PFSK-1 (cell line): ENCODE measurements around the gene DAB2.

Experiments
- FOXP2 ChIP-seq: optimal IDR thresholded peaks from 2 replicates; pipeline ENCODE3; 2011; ENCODE audit warnings: borderline replicate concordance, control low read depth, inconsistent platforms; ENCODE audit not compliant: insufficient read depth; ENCODE audit errors: extremely low read length, extremely low read depth
- POLR2AphosphoS5 ChIP-seq: IDR thresholded peaks from 2 replicates; pipeline ENCODE4 v1.6.1; 2012; ENCODE audit warnings: low read depth, mild to moderate bottlenecking, control low read depth, low read length, moderate library complexity
- SIN3A ChIP-seq: IDR thresholded peaks from 2 replicates; pipeline ENCODE4 v1.6.1; 2012; ENCODE audit warnings: mild to moderate bottlenecking, low read length, moderate library complexity, borderline replicate concordance; ENCODE audit not compliant: insufficient read depth
- TAF1 ChIP-seq: IDR thresholded peaks from 2 replicates; pipeline ENCODE4 v1.6.1; 2012; ENCODE audit warnings: low read length, control low read depth, borderline replicate concordance; ENCODE audit not compliant: insufficient read depth
- TF ChIP-seq, protein P1 (sequence below), 2 experiments: IDR thresholded peaks; 2 replicates each; pipeline versions ENCODE4 v1.6.1 to v1.8.0; 2011 to 2012; ENCODE audit warnings: low read depth in 2 of 2, low read length in 2 of 2, control low read depth in 1 of 2, inconsistent platforms in 1 of 2, mild to moderate bottlenecking in 1 of 2, moderate library complexity in 1 of 2; ENCODE audit not compliant: insufficient read depth in 1 of 2

The DAB2 gene

DNA sequence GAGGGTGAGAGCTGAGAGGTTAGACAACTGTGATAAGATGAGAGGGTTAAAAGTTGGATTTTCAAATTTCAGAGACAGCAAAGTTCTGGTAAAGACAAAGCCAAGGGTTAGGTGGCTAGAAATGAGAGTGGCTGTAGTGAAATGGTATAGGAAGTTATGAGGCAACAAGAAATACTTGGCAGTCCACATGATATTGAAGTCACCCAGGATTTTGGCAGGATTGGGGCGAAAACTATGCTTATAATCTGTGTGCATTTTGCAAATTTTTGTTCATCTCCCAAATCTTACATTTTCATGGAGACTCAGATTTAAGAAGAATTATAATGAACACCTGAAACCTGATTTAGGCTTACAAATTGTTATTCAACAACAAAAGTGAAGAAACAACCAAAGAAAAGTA is 96.0 kb downstream of the DAB2 start:
- TF ChIP-seq FOXP2 (no peak), TAF1 (no peak), SIN3A (no peak), POLR2AphosphoS5 (no peak)
- TF ChIP-seq, protein P1, sequence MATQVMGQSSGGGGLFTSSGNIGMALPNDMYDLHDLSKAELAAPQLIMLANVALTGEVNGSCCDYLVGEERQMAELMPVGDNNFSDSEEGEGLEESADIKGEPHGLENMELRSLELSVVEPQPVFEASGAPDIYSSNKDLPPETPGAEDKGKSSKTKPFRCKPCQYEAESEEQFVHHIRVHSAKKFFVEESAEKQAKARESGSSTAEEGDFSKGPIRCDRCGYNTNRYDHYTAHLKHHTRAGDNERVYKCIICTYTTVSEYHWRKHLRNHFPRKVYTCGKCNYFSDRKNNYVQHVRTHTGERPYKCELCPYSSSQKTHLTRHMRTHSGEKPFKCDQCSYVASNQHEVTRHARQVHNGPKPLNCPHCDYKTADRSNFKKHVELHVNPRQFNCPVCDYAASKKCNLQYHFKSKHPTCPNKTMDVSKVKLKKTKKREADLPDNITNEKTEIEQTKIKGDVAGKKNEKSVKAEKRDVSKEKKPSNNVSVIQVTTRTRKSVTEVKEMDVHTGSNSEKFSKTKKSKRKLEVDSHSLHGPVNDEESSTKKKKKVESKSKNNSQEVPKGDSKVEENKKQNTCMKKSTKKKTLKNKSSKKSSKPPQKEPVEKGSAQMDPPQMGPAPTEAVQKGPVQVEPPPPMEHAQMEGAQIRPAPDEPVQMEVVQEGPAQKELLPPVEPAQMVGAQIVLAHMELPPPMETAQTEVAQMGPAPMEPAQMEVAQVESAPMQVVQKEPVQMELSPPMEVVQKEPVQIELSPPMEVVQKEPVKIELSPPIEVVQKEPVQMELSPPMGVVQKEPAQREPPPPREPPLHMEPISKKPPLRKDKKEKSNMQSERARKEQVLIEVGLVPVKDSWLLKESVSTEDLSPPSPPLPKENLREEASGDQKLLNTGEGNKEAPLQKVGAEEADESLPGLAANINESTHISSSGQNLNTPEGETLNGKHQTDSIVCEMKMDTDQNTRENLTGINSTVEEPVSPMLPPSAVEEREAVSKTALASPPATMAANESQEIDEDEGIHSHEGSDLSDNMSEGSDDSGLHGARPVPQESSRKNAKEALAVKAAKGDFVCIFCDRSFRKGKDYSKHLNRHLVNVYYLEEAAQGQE (IDR thresholded peaks at IDR 0.05; ENCODE audit: insufficient read depth in 1 of 2, low read depth in 2 of 2, low read length in 2 of 2), result no peak

DNA sequence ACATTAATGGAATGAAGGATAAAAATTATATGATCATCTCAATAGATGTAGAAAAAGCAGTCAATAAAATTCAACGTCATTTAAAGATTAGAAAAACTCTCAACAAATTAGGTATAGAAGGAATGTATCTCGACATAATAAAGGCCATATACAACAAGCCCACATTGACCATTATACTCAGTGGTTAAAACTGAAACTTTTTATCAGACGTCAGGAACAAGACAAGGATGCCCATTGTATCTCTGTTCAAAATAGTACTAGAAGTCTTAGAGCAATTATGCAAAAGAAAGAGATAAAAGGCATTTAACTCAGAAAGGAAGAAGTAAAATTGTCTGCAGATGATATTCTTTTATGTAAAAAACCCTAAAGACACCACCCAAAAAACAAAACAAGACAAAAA is 101.2 kb downstream of the DAB2 start:
- TF ChIP-seq TAF1 (no peak), SIN3A (no peak), FOXP2 (no peak), POLR2AphosphoS5 (no peak)
- TF ChIP-seq, protein P1 (IDR thresholded peaks at IDR 0.05; ENCODE audit: insufficient read depth in 1 of 2, low read depth in 2 of 2, low read length in 2 of 2), result no peak
